Hematopoietic multipotent progenitor cell treated with erythropoietin and hydrocortisone succinate and interleukin-3 and kit ligand, for 8 days (in vitro differentiated cells): Measurements from ENCODE around the gene IFNL4.
"Not testable (repeated sequence)": the region's sequence is repeated elsewhere in the genome, so short reads cannot be mapped to it uniquely, and the experiment has no call there.

ENCODE experiments used
- DNase-seq: peaks from one replicate; pipeline ENCODE4 v3.0.0-alpha.2; 2015

Gene IFNL4

DNA sequence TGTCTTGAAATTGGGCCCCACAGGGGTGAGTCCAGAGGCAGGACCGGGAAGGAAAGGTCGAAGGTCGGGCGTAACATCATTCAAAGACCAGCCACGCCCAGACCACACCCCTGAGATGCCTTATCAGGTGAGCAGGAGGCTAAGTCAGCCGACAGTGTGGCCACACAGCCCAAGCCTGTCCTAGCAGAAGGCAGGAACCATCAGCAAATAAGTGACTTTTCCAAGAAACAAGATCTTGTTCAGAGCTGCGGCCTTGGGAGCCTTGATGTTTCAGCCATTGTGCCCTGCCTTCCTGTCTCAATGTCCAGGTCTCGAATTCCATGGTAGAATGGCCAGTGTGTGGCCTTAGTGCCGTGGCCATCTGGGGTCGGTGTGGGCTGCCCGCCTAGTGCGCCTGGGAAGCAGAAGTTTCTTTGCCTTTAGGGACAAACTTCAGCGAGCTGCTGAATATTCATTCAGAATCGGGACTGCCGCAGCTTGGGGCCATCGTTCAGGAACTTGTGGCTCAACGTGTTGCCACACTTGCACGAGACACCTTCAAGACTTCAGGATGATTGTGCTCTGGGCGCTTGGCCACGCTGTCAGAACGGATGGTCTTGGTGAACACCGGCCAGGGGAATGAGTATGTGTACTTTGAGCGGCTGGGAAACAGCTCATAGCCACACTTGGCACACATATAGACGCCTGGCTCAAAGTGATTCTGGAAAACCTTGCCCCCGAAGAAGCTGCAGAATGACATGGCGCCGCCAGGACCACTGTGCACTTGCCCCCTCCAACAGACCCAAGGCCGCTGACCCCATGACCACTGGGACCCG, 6.1 kb upstream of the IFNL4 start:
- DNase-seq, result peak; percentile 78

DNA sequence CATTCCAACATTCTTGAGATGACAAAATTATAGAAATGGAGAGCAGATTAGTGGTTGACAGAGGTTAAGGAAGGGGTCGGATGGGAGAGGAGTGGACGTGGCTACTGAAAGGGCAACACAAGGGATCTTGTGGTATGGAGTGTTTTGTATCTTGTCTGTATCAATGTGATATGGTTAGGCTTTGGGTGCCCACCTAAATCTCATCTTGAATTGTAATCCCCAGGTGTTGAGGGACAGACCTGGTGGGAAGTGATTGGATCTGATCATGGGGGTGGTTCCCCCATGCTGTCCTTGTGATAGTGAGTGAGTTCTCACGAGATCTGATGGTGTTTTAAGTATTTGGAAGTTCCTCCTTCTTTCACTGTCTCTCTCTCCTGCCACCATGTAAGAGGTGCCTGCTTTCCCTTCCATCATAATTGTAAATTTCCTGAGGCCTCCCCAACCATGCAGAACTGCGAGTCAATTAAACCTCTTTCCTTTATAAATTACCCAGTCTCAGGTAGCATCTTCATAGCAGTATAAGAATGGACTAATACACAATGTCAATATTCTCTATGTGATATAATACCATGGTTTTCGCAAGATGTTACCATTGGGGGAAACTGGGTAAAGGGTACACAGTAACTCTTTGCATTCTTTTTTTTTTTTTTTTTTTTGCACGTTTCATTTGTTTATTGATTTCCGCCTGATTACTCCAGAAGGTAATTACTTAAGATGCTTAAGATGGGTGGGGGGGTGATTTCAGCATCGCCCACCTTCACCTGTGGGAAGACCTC, 4.9 kb upstream of the IFNL4 start:
- DNase-seq, result peak; percentile 44

DNA sequence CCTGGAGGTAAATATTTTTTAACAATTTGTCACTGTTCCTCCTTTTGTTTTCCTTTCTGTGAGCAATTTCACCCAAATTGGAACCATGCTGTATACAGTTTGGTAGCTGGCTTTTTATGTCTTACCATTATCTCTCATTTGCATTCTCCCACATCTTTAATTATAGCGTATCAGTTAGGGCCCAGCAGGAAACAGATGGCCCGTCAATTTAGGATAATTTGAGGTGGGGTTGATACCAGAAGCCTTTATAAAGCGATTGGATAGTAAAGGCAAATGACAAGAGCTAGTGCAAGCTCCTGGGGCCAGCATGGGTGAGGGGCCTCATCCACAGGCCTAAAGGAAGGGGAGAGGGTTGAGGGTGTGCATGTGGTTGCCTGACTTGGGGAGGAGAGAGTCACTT, 3.8 kb upstream of the IFNL4 start:
- peak; percentile 96 for DNase-seq

DNA sequence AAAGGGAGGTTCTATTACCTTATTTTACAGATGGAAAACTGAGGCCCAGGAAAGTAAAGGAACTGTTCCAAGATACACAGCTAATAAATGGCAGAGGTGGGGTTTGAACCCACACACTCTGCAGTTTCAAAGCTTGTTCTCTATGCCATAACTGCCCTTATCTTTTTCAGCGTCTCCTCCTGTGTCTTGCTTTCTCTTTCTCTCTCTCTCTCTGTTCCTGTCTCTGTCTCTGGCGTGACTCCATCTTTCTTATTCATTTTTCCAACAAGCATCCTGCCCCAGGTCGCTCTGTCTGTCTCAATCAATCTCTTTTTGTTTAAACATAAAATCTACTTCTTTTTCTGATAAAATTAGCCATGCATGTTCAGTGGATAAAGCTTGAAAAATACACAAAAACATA, 3.2 kb upstream of the IFNL4 start:
- peak; percentile 79 for DNase-seq

DNA sequence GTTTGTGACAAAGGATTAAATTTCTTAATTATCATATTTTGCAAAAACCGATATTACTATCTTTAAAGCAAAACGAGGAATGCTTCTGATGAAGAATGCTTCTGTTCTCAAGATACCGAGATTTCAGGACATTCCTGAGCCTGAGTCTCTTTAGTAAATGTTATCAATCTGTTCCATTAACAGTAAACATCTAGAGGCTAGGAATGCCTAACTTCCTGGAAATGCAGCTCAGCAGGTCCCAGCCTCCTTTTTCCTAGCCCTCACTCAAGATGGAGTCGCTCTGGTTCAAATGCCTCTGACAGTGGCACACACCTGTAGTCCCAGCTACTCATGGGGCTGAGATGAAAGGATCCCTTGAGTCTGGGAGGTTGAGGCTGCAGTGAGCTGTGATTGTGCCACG, 2.4 kb upstream of the IFNL4 start:
- DNase-seq, result no peak

DNA sequence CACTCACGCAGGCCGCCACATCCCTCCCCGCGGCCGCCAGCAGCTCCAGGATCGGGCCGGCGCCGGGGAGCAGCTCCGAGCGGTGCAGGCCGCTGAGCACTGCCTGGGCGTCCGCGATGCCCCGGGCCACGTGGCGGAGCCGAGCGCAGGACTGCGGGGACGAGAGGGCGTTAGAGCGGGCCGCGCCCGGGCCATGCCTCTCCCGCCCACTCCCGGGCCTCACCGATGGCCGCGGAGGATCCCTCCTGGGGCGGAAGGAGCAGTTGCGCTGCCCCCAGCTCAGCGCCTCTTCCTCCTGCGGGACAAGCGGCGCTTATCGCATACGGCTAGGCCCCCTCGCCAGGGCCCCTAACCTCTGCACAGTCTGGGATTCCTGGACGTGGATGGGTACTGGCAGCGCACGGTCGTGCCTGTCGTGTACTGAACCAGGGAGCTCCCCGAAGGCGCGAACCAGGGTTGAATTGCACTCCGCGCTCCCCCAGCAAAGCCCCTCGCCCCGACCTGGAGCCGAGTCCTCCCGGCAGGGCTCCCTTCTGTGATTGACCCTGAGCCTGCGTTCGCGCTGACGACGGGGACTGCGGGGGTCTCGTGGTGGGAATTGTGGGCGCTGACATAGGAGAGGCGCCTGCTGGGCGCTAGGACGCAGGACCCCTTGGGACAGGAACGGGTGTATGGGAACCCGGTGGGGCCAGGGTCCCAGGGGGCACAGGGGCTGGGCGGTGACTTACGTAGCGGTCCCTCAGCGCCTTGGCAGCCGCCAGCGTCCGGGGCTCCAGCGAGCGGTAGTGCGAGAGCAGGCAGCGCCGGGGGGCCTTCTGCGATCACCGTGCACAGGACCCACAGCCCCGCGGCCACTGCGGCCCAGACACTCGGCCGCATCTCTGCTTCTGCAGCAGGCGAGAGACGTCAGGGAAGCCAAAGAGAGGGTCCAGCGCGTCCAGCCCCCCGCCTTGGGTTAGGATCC, 673 bp downstream of the IFNL4 start:
- peak; percentile 32 for DNase-seq

DNA sequence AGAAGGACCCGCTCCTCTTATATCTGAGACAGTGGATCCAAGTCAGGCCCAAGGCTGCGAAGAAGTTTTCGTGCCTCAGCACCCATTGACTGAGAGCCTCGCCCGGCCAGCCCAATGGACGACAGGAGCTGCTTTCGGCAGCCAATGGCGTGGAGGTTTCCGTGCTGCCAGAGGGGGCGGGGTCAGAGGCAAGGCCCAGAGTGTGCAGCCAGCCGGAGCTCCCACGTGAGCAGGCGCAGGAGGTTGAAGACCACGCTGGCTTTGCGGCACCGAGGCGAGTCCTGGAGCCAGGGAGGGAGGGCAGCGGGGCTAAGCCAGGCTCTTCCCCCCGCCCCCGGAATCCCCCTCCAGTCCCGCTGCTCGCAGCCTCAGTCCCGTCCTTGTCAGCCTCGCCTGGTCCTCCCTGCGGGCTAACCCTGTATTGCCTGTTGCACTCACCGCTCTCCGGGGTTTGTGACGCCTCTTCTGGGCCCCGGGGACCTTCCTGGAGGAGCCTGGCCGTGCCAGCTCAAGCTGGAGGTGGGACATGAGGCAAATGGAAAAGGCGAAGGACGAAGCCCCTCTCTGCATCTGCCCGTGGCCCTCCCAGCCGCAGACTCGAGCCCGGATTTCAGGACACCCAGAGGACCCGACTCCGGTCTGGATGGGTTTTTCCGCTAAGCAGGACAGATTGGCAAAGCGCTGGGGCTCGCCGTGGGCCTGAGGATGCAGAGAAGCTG, 1.5 kb downstream of the IFNL4 start:
- DNase-seq, result peak; percentile 34

DNA sequence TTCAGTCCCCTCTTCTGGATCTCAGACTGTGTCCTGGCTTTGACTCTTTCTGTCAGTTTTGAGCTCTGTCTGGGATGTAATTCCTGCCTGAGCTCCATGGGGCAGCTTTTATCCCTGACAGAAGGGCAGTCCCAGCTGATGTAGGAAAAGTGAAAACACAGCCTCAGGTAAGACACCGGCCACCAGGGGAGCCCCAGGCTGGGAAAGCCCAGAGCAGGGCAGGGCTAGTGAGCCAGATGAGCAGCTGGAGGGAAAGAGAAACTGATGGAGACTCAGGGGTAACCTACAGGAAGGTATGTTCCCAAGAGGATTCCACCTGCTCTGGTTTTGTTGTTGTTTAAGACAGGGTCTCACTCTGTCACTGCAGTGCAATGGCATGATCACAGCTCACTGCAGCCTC, 3.5 kb downstream of the IFNL4 start:
- DNase-seq, result not testable (repeated sequence)

DNA sequence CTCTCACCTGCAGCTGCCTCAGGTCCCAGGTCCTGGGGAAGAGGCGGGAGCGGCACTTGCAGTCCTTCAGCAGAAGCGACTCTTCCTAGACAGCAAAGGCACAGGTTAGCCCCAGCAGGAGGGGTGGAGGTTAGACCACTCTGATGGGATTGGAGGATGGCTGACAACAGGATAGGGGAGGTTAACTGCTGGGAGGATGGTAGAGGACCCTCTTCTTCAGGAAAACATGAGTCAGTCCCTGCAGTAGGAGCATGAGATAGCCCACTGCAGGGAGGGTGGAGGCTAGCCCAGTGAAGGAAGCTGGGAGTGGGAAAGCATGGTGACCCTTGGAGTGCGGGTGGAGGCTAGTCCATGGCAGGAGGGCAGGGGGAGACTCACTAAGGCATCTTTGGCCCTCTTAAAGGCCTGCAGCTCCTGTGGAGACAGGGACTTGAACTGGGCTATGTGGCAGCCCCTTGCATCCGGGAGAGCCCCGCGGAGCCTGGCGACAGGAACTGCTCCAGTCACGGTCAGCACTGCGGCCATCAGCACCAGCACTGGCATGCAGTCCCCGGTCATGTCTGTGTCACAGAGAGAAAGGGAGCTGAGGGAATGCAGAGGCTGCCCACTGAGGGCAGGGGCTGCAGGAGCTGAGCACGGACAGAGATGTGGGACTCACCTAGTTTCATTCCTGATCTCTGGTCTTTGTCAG, 4.1 kb downstream of the IFNL4 start, which contains the start of gene IFNL3:
Gene IFNL3, minus strand, starts transcription at position 597 of the 691 bp plus-strand sequence. Its CDS starts 39 bp downstream, at position 558.
- not testable (repeated sequence) for DNase-seq

DNA sequence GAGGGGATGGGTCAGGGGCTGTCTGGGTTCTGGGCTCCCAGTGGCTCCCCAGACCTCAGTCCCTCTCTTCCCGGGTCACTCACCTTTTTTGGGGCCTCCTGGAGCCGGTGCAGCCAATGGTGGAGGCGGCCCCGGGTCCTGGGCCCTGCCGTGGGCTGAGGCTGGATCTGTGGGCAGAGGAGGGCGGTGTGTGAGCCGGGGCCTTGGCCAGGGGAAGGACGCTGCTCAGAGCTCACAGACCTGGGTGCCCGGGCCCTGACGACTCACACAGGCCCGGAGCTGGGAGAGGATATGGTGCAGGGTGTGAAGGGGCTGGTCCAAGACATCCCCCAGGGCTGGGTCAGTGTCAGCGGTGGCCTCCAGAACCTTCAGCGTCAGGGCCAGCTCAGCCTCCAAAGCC, 4.9 kb downstream of the IFNL4 start:
- not testable (repeated sequence) for DNase-seq

DNA sequence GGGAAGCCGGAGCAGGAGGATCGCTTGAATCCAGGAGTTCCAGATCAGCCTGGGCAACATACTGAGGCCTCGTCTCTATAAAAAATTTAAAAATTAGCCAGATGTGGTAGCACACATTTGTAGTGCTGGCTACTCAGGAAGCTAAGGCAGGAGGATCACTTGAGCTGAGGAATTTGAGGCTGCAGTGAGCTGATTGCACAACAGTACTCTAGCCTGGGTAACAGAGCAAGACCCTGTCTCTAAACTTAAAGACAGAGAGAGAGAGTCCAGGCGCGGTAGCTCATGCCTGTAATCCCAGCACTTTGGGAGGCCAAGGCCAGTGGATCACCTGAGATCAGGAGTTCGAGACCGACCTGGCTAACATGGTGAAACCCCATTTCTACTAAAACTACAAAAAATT, 8.2 kb downstream of the IFNL4 start:
- DNase-seq, result no peak

DNA sequence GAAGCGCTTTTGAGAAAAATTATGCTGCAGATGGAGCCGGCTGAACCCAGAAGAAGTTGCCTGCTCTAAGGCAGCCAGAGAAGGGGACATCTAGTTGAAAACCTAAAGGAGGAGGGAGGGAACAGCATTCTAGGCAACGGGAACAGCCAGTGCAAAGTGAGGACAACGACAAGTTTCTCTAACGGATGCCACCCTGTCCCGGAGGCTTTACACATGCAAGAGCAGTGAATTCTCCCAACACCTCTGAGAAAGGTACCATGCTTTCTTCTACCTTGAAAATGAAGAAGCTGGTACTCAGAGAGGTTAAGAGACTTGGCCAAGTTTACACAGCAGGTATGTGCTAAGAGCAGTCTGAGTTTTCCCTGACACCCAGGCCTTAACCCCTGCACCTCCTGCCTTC, 9.7 kb downstream of the IFNL4 start:
- no peak for DNase-seq

DNA sequence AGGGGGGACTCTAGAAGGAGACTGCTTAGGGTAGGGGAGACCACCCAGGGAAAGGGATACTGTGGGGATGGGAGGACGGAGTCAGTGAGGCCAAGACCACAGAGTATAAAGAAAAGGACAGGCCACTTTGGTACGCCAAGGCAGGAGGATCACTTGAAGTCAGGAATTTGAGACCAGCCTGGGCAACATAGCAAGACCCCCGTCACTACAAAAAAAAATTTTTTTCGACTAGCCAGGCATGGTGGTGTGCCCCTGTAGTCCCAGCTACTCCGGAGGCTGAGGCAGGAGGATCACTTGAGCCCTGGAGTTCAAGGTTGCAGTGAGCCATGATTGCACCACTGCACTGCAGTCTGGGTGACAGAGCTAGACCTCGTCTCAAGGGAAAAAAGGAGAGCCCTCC, 10.4 kb downstream of the IFNL4 start:
- DNase-seq, result no peak

DNA sequence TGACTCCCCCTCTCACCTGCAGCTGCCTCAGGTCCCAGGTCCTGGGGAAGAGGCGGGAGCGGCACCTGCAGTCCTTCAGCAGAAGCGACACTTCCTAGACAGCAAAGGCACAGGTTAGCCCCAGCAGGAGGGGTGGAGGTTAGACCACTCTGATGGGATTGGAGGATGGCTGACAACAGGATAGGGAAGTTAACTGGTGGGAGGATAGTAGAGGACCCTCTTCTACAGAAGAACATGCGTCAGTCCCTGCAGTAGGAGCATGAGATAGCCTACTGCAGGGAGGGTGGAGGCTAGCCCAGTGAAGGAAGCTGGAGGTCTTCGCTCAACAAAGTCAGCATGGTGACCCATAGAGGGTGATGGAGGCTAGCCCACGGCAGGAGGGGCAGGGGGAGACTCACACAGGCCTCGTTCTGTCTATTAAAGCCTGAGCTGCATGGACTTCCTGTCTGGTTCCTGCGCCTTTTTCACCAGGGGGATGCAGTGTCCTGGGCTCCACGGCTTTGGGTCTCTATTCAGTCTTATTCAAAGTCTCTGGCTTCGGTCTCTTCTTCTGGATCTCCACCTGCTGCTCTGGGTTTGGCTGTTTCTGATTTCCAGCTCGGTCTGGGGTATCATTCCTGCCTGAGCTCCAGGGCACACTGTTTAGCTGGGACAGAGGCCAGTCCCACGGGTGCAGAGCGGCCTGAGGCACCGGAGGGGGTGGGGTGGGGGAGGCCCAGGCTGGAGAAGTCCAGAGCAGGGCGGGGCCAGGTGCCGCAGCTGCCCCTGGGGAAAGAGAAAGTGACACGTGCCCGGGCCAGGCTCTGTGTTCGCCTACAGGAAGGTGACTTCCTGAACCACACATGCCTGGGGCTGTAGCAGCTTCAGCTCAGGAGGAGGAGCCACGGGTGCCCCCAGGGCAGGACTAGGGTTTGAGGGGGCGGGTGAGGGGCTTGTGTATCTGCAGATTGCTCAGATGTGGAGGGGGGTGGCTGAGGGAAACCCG, 11.2 kb downstream of the IFNL4 start:
- DNase-seq, result no peak

DNA sequence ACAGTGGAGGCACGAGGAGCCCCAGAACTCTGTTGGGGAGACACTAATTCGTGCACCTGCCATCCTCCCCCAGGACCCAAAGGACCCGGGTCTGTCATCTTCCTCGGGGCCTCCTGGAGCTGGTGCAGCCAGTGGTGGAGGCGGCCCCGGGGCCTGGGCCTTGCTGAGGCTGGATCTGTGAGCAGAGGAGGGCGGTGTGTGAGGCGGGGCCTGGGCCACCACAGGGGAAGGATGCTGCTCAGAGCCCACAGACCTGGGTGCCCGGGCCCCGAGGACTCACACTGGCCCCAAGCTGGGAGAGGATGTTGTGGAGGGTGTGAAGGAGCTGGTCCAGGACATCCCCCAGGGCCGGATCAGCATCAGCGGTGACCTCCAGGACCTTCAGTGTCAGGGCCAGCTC, 12.1 kb downstream of the IFNL4 start:
- DNase-seq, result no peak

DNA sequence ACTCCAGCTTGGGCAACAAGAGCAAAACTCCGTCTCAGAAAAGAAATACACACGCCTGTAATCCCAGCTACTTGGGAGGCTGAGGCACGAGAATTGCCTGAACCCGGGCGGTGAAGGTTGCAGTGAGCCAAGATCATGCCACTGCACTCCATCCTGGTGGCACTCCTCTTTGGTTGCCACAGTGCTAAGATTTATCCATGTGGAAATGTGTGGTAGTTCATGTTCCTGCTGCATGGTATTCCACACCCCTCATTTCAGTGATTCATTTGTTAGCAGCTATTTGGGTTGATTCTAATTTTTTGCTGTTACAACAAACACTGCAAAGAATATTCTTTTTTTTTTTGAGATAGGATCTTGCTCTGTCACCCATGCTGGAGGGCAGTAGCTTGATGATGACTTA, 15.9 kb downstream of the IFNL4 start:
- no peak for DNase-seq

DNA sequence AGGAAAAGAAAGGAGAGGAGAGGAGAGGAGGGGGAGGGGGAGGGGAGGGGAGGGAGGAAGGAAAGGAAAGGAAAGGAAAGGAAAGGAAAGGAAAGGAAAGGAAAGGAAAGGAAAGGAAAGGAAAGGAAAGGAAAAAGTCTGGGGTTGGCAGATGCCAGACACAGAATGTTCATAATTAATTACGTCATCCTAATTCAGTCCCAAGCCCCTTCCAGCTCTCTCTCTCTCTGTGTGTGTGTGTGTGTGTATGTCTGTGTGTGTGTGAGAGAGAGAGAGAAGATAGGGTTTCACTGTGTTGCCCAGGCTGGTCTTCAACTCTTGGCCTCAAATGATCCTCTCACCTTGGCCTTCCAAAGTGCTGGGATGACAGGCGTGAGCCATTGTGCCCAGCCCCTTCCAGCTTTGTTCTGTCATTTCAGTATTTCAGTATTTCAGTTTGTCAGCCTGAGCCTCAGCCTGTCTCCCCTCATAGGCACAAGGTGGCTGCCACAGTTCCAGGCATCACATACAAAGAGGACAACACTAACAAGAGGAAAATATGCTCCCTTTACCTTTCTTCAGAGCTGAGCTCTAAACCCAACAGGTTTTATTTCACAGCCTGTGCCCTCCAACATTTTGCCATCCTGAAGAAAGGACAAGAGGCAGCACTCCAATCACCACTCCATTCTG, 18.4 kb downstream of the IFNL4 start:
- DNase-seq, result no peak

DNA sequence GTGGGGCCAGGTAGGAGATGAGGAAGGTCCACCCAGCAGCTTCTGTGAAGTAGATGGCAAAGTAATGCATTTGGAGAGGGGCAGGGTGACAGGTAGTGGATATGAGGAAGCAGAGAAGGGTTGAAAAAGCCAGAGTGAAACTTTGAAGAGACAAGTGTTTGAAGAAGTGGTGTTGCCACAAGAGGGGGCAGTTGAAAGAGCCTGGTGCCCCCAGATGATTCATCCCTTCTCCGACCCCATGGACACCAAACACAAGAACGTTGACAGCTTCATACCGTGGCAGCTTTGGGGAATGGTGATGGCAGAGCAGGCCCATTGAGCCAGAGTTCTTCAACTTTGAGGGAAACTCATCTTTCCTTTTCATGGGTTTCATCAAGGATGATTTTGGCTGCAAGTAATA, 23.7 kb downstream of the IFNL4 start:
- peak; percentile 42 for DNase-seq

DNA sequence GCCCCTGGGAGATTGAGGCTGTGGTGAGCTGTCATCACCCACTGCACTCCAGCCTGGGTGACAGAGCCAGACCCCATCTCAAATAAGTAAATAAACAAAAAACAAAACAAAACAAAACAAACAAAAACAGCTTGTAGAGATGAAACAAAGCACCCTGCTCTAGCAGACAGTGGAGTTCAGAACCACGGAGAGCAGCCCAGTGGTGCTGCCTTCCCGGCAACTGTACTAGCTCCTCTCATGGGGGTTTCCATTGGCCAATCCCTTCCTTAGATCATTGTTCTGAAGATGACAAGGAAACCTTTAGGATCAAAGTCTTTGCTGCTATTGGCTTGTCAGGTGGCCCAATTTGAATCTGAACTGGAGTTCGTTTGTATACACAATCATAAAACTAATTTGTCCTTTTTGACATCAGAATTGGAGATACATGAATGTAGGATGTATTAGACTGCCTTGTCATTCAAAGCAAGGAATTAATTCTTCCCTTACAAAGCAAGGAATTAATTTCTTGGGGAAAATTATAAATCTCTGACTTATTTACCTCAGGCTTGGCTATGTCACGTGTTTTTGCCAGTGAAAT, 24.9 kb downstream of the IFNL4 start:
- peak; percentile 19 for DNase-seq
